SJCRH30 (cell line): ENCODE data around the gene ADSS2. TPM values are rescaled to one million over a fixed set of nuclear protein-coding genes. Genes with fewer than 3 reads are reported as not detected.
"Not testable (repeated sequence)": the region's sequence is repeated elsewhere in the genome, so short reads cannot be mapped to it uniquely, and the experiment has no call there.

Experiments
- DNase-seq, 2 experiments: peaks; one replicate each; pipeline ENCODE4 v3.0.0-alpha.2; 2015 to 2020
- H3K27ac ChIP-seq: fragments of 250-450 bp; sonication (Bioruptor Pico); 2 replicates; pipeline ENCODE4 v1.5.1; 2020; ENCODE audit warnings: mild to moderate bottlenecking, moderate library complexity
- H3K27me3 ChIP-seq: fragments of 250-450 bp; sonication (Bioruptor Pico); 2 replicates; pipeline ENCODE4 v1.5.1; 2020; ENCODE audit warnings: mild to moderate bottlenecking, moderate library complexity
- H3K36me3 ChIP-seq: fragments of 250-450 bp; sonication (Bioruptor Pico); 2 replicates; pipeline ENCODE4 v1.5.1; 2020; ENCODE audit warnings: mild to moderate bottlenecking, moderate library complexity
- H3K4me1 ChIP-seq: fragments of 250-450 bp; sonication (Bioruptor Pico); 2 replicates; pipeline ENCODE4 v1.5.1; 2020; ENCODE audit warnings: mild to moderate bottlenecking, moderate library complexity
- H3K4me3 ChIP-seq: fragments of 250-450 bp; sonication (Bioruptor Pico); 2 replicates; pipeline ENCODE4 v1.5.1; 2020; ENCODE audit warnings: mild to moderate bottlenecking, moderate library complexity
- H3K9me3 ChIP-seq: fragments of 250-450 bp; sonication (Bioruptor Pico); replicated peaks from 2 replicates; pipeline ENCODE4 v1.5.1; 2020; ENCODE audit warnings: mild to moderate bottlenecking, moderate library complexity
- total RNA-seq: library from RNA; depleted of rRNA; stranded (reverse); fragments of >200 nt; shearing (Covaris generic); gene quantifications from 2 replicates; pipeline ENCODE4 v1.2.3, GENCODE V29; 2014; rRNA removed

The ADSS2 gene
- total RNA-seq, 1 experiment from 2014 or later, result 47.4 TPM

GRCh38 chr1:244370060-244370637, 81.6 kb downstream of the ADSS2 start:
- Histone ChIP-seq H3K4me1 (no peaks in the 10 kb centered on the region), H3K36me3 (no peaks in the 10 kb centered on the region), H3K4me3 (no peak overlapping the region), H3K9me3 (no peaks in the 10 kb centered on the region), H3K27me3 (no peaks in the 10 kb centered on the region), H3K27ac (no peak overlapping the region)
- DNase-seq, result no peak

- DNase-seq, result no peak
These were observed 82.3 kb downstream of the ADSS2 start for GRCh38 chr1:244369256-244370057.

GRCh38 chr1:244368279-244368678, 83.4 kb downstream of the ADSS2 start:
- no peaks in the 10 kb centered on the region for H3K9me3 ChIP-seq
- H3K27ac ChIP-seq, result no peak overlapping the region
- no peaks in the 10 kb centered on the region for H3K36me3 ChIP-seq
- H3K4me1 ChIP-seq, result no peaks in the 10 kb centered on the region
- DNase-seq, result no peak
- no peak overlapping the region for H3K4me3 ChIP-seq
- no peaks in the 10 kb centered on the region for H3K27me3 ChIP-seq

More at GRCh38 chr1:244369256-244370057, 82.3 kb downstream of the ADSS2 start:
- Histone ChIP-seq H3K4me3 (no peak overlapping the region), H3K27me3 (no peaks in the 10 kb centered on the region), H3K4me1 (no peaks in the 10 kb centered on the region), H3K9me3 (no peaks in the 10 kb centered on the region), H3K27ac (no peak overlapping the region), H3K36me3 (no peaks in the 10 kb centered on the region)

GRCh38 chr1:244367399-244368114, 84.2 kb downstream of the ADSS2 start:
- Histone ChIP-seq H3K4me3 (no peak overlapping the region), H3K27ac (no peak overlapping the region), H3K27me3 (no peaks in the 10 kb centered on the region), H3K9me3 (no peaks in the 10 kb centered on the region), H3K4me1 (no peaks in the 10 kb centered on the region), H3K36me3 (no peaks in the 10 kb centered on the region)
- DNase-seq, result no peak

GRCh38 chr1:244365809-244366208, 85.9 kb downstream of the ADSS2 start:
- Histone ChIP-seq H3K4me3 (no peak overlapping the region), H3K27me3 (no peaks in the 10 kb centered on the region), H3K27ac (no peak overlapping the region), H3K9me3 (no peaks in the 10 kb centered on the region), H3K4me1 (no peaks in the 10 kb centered on the region), H3K36me3 (no peaks in the 10 kb centered on the region)
- DNase-seq, result no peak

- not testable (repeated sequence) for H3K4me1 ChIP-seq, H3K9me3 ChIP-seq, H3K27me3 ChIP-seq, DNase-seq, H3K36me3 ChIP-seq, H3K27ac ChIP-seq, H3K4me3 ChIP-seq
These were observed 86.4 kb downstream of the ADSS2 start for GRCh38 chr1:244365262-244365661.

GRCh38 chr1:244362476-244362875, 89.2 kb downstream of the ADSS2 start:
- no peaks in the 10 kb centered on the region for H3K27me3 ChIP-seq
- H3K36me3 ChIP-seq, result no peaks in the 10 kb centered on the region
- DNase-seq, result no peak
- H3K4me3 ChIP-seq, result no peak overlapping the region
- no peaks in the 10 kb centered on the region for H3K4me1 ChIP-seq
- H3K9me3 ChIP-seq, result no peaks in the 10 kb centered on the region
- no peak overlapping the region for H3K27ac ChIP-seq

- Histone ChIP-seq H3K4me3 (no peak overlapping the region), H3K4me1 (no peaks in the 10 kb centered on the region), H3K27ac (no peak overlapping the region), H3K36me3 (no peaks in the 10 kb centered on the region), H3K9me3 (no peaks in the 10 kb centered on the region), H3K27me3 (no peaks in the 10 kb centered on the region)
- no peak for DNase-seq
These were observed 89.8 kb downstream of the ADSS2 start for GRCh38 chr1:244361764-244362473.

Other genes with a start within 250 kb of the ADSS2 start
- gene CATSPERE, start 9.4 kb upstream of the ADSS2 start, total RNA-seq, result 0.06 and 0.08 TPM in 2 replicates
- gene DESI2, start 201.2 kb upstream of the ADSS2 start, total RNA-seq, result 53.0 and 53.6 TPM in 2 replicates